Measurements from ENCODE around the gene RARRES2. TPM values are rescaled to one million over a fixed set of nuclear protein-coding genes. Genes with fewer than 3 reads are reported as not detected.

The RARRES2 gene
- total RNA-seq, 1 experiment from 2014 or later = not detected

DNA sequence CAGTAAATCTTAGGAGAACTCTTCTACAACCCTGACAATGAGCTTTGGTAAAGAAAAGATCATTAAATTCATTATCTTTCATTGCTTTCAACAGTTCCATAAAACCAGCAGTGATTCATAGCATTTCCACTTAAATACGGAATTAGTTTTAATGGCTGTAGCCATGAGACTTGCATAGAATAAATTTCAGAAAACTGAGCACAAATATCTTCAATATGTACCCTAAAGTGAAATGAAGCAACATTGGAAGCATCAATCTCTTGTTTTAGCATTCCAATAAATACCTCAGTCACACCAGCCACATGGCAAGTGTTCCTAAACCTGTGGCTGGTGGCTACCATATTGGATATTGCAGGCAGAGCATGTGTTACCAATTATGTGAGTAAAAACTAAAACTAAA, 3.6 kb upstream of the RARRES2 start:
- no peak overlapping the region for H3K4me3 ChIP-seq
- no peak overlapping the region for H2AFZ ChIP-seq
- no peak for DNase-seq
- ChIA-PET POLR2A (ENCODE audit: unreplicated experiment) (interaction anchor here (0.6 kb wide), 1 partner anchor 21 kb away, joined by 7 read pairs; no protein-coding TSS in a partner anchor), CTCF (interaction anchor here (0.5 kb wide), 1 partner anchor 11 kb away, joined by 6 read pairs; no protein-coding TSS in a partner anchor)
- H3K9me3 ChIP-seq (ENCODE audit: insufficient read depth, low read depth) = peaks cover 4% of the 10 kb centered on the region; the same call in 1 of the 2 replicates
- intact Hi-C loops (cut with micrococcal nuclease; ENCODE audit: unreplicated experiment) = no loop called here
- no peak for TF ChIP-seq EZH2 (IDR thresholded peaks at IDR 0.05; ENCODE audit: low read depth)
- TF ChIP-seq, protein P1, sequence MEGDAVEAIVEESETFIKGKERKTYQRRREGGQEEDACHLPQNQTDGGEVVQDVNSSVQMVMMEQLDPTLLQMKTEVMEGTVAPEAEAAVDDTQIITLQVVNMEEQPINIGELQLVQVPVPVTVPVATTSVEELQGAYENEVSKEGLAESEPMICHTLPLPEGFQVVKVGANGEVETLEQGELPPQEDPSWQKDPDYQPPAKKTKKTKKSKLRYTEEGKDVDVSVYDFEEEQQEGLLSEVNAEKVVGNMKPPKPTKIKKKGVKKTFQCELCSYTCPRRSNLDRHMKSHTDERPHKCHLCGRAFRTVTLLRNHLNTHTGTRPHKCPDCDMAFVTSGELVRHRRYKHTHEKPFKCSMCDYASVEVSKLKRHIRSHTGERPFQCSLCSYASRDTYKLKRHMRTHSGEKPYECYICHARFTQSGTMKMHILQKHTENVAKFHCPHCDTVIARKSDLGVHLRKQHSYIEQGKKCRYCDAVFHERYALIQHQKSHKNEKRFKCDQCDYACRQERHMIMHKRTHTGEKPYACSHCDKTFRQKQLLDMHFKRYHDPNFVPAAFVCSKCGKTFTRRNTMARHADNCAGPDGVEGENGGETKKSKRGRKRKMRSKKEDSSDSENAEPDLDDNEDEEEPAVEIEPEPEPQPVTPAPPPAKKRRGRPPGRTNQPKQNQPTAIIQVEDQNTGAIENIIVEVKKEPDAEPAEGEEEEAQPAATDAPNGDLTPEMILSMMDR (conservative IDR thresholded peaks at IDR 0.05) = no peak
- no TSS peak for BruUV-seq (replicated peaks)
- H3K27ac ChIP-seq = no peak overlapping the region
- H4K20me1 ChIP-seq (ENCODE audit: insufficient read depth) = no peaks in the 10 kb centered on the region
- H3K9me2 ChIP-seq (ENCODE audit: insufficient read depth) = no peaks in the 10 kb centered on the region
- H3K4me1 ChIP-seq (replicated peaks; ENCODE audit: insufficient read depth) = no peaks in the 10 kb centered on the region
- H3F3A ChIP-seq (ENCODE audit: insufficient read depth, low read depth) = no peaks in the 10 kb centered on the region
- H3K4me2 ChIP-seq = no peak overlapping the region
- no peaks in the 10 kb centered on the region for H3K36me3 ChIP-seq (ENCODE audit: low read depth)
- no peaks in the 10 kb centered on the region for H3K79me2 ChIP-seq (ENCODE audit: low read depth)
- H3K27me3 ChIP-seq (ENCODE audit: insufficient read depth, low read depth) = no peaks in the 10 kb centered on the region

DNA sequence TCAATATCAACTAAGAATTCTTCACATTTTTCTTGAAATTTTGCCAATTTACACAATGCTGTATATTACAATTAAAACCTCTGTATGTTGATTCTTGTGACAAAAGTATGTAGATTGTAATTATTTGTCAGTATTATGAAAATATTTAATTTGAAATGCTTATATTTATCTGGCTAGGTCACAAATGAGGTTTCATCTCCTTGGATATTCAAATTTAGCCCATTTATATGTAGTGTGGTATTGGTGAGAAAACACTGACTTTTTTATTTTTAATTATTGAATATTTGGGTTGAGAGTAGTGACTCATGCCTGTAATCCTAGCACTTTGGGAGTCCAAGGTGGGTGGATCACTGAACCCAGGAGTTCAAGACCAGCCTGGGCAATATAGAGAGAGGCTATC, 2.9 kb upstream of the RARRES2 start:
- intact Hi-C loops (cut with micrococcal nuclease; ENCODE audit: unreplicated experiment) = no loop called here
- H3K27me3 ChIP-seq (ENCODE audit: insufficient read depth, low read depth) = no peaks in the 10 kb centered on the region
- BruUV-seq (replicated peaks) = no TSS peak
- no peaks in the 10 kb centered on the region for H3K79me2 ChIP-seq (ENCODE audit: low read depth)
- H2AFZ ChIP-seq = no peak overlapping the region
- ChIA-PET CTCF (interaction anchor here (0.5 kb wide), 1 partner anchor 12 kb away, joined by 6 read pairs; no protein-coding TSS in a partner anchor), POLR2A (ENCODE audit: unreplicated experiment) (interaction anchor here (0.6 kb wide), 1 partner anchor 22 kb away, joined by 7 read pairs; no protein-coding TSS in a partner anchor)
- no peaks in the 10 kb centered on the region for H3F3A ChIP-seq (ENCODE audit: insufficient read depth, low read depth)
- H3K27ac ChIP-seq = no peak overlapping the region
- DNase-seq = no peak
- peaks cover 4% of the 10 kb centered on the region; the same call in 1 of the 2 replicates for H3K9me3 ChIP-seq (ENCODE audit: insufficient read depth, low read depth)
- no peaks in the 10 kb centered on the region for H3K36me3 ChIP-seq (ENCODE audit: low read depth)
- H4K20me1 ChIP-seq (ENCODE audit: insufficient read depth) = no peaks in the 10 kb centered on the region
- TF ChIP-seq, protein P1 (conservative IDR thresholded peaks at IDR 0.05) = no peak
- TF ChIP-seq EZH2 (IDR thresholded peaks at IDR 0.05; ENCODE audit: low read depth) = no peak
- H3K4me1 ChIP-seq (replicated peaks; ENCODE audit: insufficient read depth) = no peaks in the 10 kb centered on the region
- H3K9me2 ChIP-seq (ENCODE audit: insufficient read depth) = no peaks in the 10 kb centered on the region
- H3K4me3 ChIP-seq = no peak overlapping the region
- no peak overlapping the region for H3K4me2 ChIP-seq

DNA sequence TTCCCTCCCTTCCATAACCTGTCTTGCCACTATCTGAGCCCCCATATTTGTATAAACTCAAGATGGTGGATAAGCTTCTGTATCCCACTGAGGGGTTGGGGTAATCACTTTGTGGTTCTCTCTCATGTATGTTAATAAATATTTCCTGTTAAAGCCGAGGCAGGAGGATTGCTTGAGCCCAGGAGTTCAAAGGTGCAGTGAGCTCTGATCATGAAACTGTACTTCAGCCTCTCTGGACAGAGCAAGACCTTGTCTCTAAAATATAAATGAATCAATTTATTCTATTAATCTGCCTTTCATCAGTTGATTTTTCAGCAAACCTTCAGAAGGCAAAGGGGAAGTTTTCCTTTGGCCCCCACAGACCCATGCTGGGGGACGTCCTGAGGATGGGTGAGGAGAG, 1.8 kb upstream of the RARRES2 start:
- H4K20me1 ChIP-seq (ENCODE audit: insufficient read depth) = no peaks in the 10 kb centered on the region
- no peaks in the 10 kb centered on the region for H3K27me3 ChIP-seq (ENCODE audit: insufficient read depth, low read depth)
- no peaks in the 10 kb centered on the region for H3K9me2 ChIP-seq (ENCODE audit: insufficient read depth)
- H3K27ac ChIP-seq = no peak overlapping the region
- no peak overlapping the region for H3K4me2 ChIP-seq
- no TSS peak for BruUV-seq (replicated peaks)
- peak in 1 of 2 experiments; percentile 15 for DNase-seq
- intact Hi-C loops (cut with micrococcal nuclease; ENCODE audit: unreplicated experiment) = no loop called here
- no peak overlapping the region for H2AFZ ChIP-seq
- no peaks in the 10 kb centered on the region for H3K4me1 ChIP-seq (replicated peaks; ENCODE audit: insufficient read depth)
- ChIA-PET POLR2A (ENCODE audit: unreplicated experiment) (no interaction called here), CTCF (no interaction called here)
- no peak for TF ChIP-seq EZH2 (IDR thresholded peaks at IDR 0.05; ENCODE audit: low read depth)
- no peak overlapping the region for H3K4me3 ChIP-seq
- H3F3A ChIP-seq (ENCODE audit: insufficient read depth, low read depth) = no peaks in the 10 kb centered on the region
- no peaks in the 10 kb centered on the region for H3K79me2 ChIP-seq (ENCODE audit: low read depth)
- H3K36me3 ChIP-seq (ENCODE audit: low read depth) = no peaks in the 10 kb centered on the region
- H3K9me3 ChIP-seq (ENCODE audit: insufficient read depth, low read depth) = peaks cover 4% of the 10 kb centered on the region; the same call in 1 of the 2 replicates

DNA sequence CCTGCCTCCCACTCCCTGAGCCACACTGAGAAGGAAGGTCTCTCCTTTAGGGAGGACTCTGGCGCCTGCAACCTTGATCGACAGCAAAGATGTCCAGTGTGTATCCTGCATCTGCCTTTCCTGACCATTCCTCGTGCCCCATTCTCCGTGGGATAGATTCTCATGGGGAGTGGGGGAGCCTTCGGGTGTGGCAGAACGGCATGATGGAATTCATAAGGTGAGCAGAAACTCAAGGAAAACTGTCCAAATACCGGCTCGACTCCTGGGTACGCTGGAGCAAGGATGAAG, 636 bp upstream of the RARRES2 start:
- H3K27ac ChIP-seq = no peak overlapping the region
- POLR2A ChIA-PET (ENCODE audit: unreplicated experiment) = no interaction called here
- no peak overlapping the region for H2AFZ ChIP-seq
- no peak overlapping the region for H3K4me3 ChIP-seq
- intact Hi-C loops (cut with micrococcal nuclease; ENCODE audit: unreplicated experiment) = no loop called here
- H3K4me1 ChIP-seq (replicated peaks; ENCODE audit: insufficient read depth) = no peaks in the 10 kb centered on the region
- H4K20me1 ChIP-seq (ENCODE audit: insufficient read depth) = no peaks in the 10 kb centered on the region; the same call in 1 of the 2 replicates
- H3K4me2 ChIP-seq = no peak overlapping the region
- no peaks in the 10 kb centered on the region for H3K9me2 ChIP-seq (ENCODE audit: insufficient read depth)
- no peak for DNase-seq
- H3F3A ChIP-seq (ENCODE audit: insufficient read depth, low read depth) = 0 out of 2 replicates have a peak, but pooled peaks cover 4% of the 10 kb centered on the region
- no peaks in the 10 kb centered on the region for H3K36me3 ChIP-seq (ENCODE audit: low read depth)
- no peaks in the 10 kb centered on the region for H3K27me3 ChIP-seq (ENCODE audit: insufficient read depth, low read depth)
- no TSS peak for BruUV-seq (replicated peaks)
- H3K9me3 ChIP-seq (ENCODE audit: insufficient read depth, low read depth) = peaks cover 4% of the 10 kb centered on the region; the same call in 1 of the 2 replicates
- TF ChIP-seq, protein P1 (conservative IDR thresholded peaks at IDR 0.05) = no peak
- no peaks in the 10 kb centered on the region for H3K79me2 ChIP-seq (ENCODE audit: low read depth)
- CTCF ChIA-PET = no interaction called here

Data from PC-9 (cell line).